LNCAP (cell line): ENCODE data around the gene PRR11.

Source experiments
- CTCF ChIP-seq: fragments of 450-650 bp; IDR thresholded peaks from 2 replicates; pipeline ENCODE4 v1.5.1; 2017; ENCODE audit warnings: mild to moderate bottlenecking

The PRR11 gene

GRCh38 chr17:59155439-59156177 lies at the start of gene PRR11:
Gene PRR11 (plus strand): TSS chr17:59155746. CDS start chr17:59169753, 14,007 bp downstream.
- TF ChIP-seq CTCF = no peak

GRCh38 chr17:59105852-59106462 lies 49.6 kb upstream of the PRR11 start:
- no peak for TF ChIP-seq CTCF

GRCh38 chr17:59106463-59107305 lies 48.9 kb upstream of the PRR11 start, which contains the start of gene TRIM37:
Gene TRIM37 (minus strand): TSS chr17:59106880. CDS start chr17:59106461, 419 bp downstream.
- TF ChIP-seq CTCF = no peak; the same call in 1 of the 2 replicates

- no peak for TF ChIP-seq CTCF
These were observed 48.3 kb upstream of the PRR11 start for GRCh38 chr17:59107306-59107670.

- TF ChIP-seq CTCF = no peak
These were observed 47.0 kb upstream of the PRR11 start for GRCh38 chr17:59108400-59109102.

GRCh38 chr17:59110973-59111372 lies 44.6 kb upstream of the PRR11 start:
- no peak for TF ChIP-seq CTCF

- TF ChIP-seq CTCF = no peak
These were observed 44.0 kb upstream of the PRR11 start for GRCh38 chr17:59111539-59111938.
